ENCODE results near the gene MRFAP1.
A peak's percentile ranks its signal among the peaks of the same experiment; 100 is the strongest.

The MRFAP1 gene

DNA sequence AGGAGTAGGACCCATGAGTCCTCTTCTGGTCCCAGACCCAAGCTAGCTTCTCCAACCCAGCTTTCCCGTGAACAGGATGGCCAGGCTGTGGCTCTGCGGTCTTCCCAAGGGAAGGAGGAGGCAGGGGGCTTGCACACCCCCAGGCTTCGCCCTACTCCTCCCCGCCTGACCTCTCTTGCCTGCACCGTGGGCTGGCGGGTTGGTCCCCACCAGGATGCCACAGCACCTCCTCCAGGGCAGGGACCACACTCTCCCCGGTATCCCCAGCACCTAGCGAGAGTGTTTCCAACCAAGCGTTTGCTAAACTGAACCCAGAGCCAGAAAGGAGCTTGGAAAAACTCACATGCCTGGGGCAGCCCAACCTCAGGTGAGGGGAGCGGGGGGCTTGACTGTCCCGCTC lies 44.2 kb downstream of the MRFAP1 start:
- Histone ChIP-seq H3K27me3 (ENCODE audit: insufficient read depth, poor library complexity, severe bottlenecking) (no peaks in the 10 kb centered on the region), H3K4me3 (replicated peaks; ENCODE audit: insufficient read depth, low read length) (no peak overlapping the region), H3K27ac (replicated peaks) (peak overlapping the region; percentile 82)
- TF ChIP-seq, protein P1, sequence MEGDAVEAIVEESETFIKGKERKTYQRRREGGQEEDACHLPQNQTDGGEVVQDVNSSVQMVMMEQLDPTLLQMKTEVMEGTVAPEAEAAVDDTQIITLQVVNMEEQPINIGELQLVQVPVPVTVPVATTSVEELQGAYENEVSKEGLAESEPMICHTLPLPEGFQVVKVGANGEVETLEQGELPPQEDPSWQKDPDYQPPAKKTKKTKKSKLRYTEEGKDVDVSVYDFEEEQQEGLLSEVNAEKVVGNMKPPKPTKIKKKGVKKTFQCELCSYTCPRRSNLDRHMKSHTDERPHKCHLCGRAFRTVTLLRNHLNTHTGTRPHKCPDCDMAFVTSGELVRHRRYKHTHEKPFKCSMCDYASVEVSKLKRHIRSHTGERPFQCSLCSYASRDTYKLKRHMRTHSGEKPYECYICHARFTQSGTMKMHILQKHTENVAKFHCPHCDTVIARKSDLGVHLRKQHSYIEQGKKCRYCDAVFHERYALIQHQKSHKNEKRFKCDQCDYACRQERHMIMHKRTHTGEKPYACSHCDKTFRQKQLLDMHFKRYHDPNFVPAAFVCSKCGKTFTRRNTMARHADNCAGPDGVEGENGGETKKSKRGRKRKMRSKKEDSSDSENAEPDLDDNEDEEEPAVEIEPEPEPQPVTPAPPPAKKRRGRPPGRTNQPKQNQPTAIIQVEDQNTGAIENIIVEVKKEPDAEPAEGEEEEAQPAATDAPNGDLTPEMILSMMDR (IDR thresholded peaks at IDR 0.05; ENCODE audit: insufficient read depth, low read length), result no peak
- no peak for TF ChIP-seq GABPA (IDR thresholded peaks at IDR 0.05; ENCODE audit: low read depth)
- TF ChIP-seq, protein P2, sequence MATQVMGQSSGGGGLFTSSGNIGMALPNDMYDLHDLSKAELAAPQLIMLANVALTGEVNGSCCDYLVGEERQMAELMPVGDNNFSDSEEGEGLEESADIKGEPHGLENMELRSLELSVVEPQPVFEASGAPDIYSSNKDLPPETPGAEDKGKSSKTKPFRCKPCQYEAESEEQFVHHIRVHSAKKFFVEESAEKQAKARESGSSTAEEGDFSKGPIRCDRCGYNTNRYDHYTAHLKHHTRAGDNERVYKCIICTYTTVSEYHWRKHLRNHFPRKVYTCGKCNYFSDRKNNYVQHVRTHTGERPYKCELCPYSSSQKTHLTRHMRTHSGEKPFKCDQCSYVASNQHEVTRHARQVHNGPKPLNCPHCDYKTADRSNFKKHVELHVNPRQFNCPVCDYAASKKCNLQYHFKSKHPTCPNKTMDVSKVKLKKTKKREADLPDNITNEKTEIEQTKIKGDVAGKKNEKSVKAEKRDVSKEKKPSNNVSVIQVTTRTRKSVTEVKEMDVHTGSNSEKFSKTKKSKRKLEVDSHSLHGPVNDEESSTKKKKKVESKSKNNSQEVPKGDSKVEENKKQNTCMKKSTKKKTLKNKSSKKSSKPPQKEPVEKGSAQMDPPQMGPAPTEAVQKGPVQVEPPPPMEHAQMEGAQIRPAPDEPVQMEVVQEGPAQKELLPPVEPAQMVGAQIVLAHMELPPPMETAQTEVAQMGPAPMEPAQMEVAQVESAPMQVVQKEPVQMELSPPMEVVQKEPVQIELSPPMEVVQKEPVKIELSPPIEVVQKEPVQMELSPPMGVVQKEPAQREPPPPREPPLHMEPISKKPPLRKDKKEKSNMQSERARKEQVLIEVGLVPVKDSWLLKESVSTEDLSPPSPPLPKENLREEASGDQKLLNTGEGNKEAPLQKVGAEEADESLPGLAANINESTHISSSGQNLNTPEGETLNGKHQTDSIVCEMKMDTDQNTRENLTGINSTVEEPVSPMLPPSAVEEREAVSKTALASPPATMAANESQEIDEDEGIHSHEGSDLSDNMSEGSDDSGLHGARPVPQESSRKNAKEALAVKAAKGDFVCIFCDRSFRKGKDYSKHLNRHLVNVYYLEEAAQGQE (IDR thresholded peaks at IDR 0.05; ENCODE audit: insufficient replicate concordance, low read depth), result no peak
- TF ChIP-seq POLR2AphosphoS5 (IDR thresholded peaks at IDR 0.05; ENCODE audit: low read depth), result no peak
- no peak for TF ChIP-seq SPI1 (IDR thresholded peaks at IDR 0.05; ENCODE audit: borderline replicate concordance, low read depth)
- DNase-seq (ENCODE audit: low read depth in 1 of 2, low spot score in 1 of 2), result no peak

DNA sequence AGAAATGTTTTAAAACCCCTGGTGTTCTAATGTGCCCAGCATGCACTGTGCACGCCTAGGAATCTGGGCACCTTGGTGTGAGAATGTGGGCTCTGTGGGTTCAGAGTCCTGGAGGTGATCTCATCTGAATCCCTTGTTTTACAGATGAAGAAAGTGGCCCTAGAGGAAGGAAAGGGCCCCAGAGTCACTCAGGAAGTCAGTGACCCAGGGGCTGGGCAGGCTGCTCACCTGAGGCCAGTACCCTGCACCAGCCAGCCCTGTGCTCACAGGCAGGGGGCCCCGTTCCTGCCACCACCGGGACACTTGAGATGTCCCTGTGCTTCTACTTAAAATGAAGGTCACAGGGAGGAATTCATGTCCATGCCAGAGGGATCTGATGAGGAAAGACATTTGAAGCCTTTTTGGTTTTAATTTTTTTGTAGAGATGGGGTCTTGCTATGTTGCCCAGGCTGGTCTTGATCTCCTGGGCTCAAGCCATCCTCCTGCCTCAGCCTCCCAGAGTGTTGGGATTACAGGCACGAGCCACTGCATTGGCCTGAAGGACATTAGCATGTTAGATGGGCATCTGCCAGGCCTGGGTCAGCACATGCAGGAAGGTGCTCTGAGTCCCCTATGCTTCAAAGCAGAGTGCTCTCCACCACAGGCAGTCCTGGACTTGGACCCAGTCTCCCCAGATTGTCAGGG lies 45.8 kb downstream of the MRFAP1 start:
- TF ChIP-seq GABPA (IDR thresholded peaks at IDR 0.05; ENCODE audit: low read depth) (no peak), SPI1 (IDR thresholded peaks at IDR 0.05; ENCODE audit: borderline replicate concordance, low read depth) (no peak), POLR2AphosphoS5 (IDR thresholded peaks at IDR 0.05; ENCODE audit: low read depth) (no peak)
- TF ChIP-seq, protein P1 (IDR thresholded peaks at IDR 0.05; ENCODE audit: insufficient read depth, low read length), result no peak
- TF ChIP-seq, protein P2 (IDR thresholded peaks at IDR 0.05; ENCODE audit: insufficient replicate concordance, low read depth), result no peak

DNA sequence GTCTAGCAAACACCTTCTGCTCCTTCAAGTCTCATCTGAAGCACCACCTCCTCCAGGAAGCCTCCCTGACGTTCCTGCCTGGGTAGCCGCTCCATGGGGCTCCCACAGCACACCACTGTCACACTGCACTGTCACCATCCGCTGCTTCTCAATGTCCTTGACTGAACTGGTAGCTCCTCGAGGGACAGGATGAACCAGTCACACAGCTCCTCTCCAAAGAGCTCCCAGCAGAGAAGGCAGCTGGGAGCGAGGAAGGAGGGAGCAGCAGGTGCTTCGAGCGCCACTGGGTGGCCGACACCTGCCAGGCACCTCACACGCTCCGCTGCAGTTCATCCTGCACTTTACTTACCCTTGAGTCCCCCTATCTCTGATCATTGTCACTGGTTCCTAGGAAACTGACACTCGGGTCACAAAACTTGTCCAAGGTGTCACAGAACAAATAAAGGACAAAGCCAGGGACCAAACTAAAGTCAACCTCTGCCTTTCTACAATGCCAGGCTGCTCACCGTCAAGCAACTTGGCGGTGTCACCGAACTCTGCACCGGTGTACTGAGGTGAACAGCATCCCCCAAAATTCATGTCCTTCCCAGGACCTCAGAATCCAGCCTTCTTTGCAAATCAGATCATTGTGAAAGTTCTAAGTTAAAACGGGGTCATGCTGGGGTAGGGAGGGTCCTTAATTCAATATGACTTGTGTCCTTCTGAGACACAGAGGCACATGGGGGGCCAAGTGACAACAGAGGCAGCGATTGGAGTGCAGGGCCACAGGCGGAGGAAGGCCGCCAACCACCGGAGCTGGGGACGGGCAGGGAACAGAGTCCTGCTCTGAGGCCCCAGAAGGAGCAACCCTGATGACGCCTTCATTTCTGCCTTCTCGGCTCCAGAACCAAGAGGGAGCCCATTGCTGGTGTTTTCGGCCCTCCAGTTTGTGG lies 47.7 kb downstream of the MRFAP1 start:
- DNase-seq (ENCODE audit: low read depth in 1 of 2, low spot score in 1 of 2), result no peak
- H3K4me3 ChIP-seq (replicated peaks; ENCODE audit: insufficient read depth, low read length), result no peak overlapping the region
- peak overlapping the region; percentile 88 for H3K27ac ChIP-seq (replicated peaks)

More for the DNA sequence above, 45.8 kb downstream of the MRFAP1 start:
- H3K27ac ChIP-seq (replicated peaks), result peak overlapping the region; percentile 38
- H3K27me3 ChIP-seq (ENCODE audit: insufficient read depth, poor library complexity, severe bottlenecking), result no peaks in the 10 kb centered on the region
- DNase-seq (ENCODE audit: low read depth in 1 of 2, low spot score in 1 of 2), result no peak
- no peak overlapping the region for H3K4me3 ChIP-seq (replicated peaks; ENCODE audit: insufficient read depth, low read length)

DNA sequence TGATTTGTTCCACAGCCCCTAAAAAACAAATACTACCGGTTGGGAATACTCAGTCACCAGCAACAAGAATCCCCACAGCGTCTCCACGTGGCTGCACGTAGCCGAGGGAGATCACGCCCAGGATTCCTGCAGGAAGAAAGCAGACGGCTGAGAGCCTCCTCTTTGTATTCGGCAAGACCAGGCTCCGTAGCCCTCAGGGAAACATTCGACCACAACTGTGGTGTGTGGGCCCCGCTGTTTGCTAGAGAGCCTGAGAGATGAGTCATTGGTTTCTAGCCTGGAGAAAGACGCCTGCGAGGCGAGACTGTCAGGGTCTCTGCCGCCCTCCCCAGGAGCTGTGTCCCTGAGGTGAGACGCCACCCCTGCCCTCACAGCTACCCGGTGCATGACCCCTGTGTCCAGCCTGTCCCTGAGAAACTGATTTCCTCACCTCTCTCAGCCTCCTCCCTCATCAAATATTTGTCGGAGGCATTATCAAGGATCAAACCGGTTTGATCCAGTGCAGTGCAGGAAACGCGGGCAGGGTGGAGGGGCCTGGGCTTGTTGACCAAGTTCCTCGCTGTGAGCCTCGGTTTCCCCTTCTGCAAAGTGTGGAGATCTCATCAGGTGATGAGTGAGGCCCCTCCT lies 48.5 kb downstream of the MRFAP1 start:
- TF ChIP-seq, protein P1 (IDR thresholded peaks at IDR 0.05; ENCODE audit: insufficient read depth, low read length), result no peak
- TF ChIP-seq POLR2AphosphoS5 (IDR thresholded peaks at IDR 0.05; ENCODE audit: low read depth), result peak; percentile 60
- Histone ChIP-seq H3K27me3 (ENCODE audit: insufficient read depth, poor library complexity, severe bottlenecking) (no peaks in the 10 kb centered on the region), H3K27ac (replicated peaks) (peak overlapping the region; percentile 88), H3K4me3 (replicated peaks; ENCODE audit: insufficient read depth, low read length) (no peak overlapping the region)
- peak in 1 of 2 experiments; percentile 92 for DNase-seq (ENCODE audit: low read depth in 1 of 2, low spot score in 1 of 2)

More for the DNA sequence above, 47.7 kb downstream of the MRFAP1 start:
- TF ChIP-seq POLR2AphosphoS5 (IDR thresholded peaks at IDR 0.05; ENCODE audit: low read depth), result no peak
- TF ChIP-seq GABPA (IDR thresholded peaks at IDR 0.05; ENCODE audit: low read depth), result no peak
- H3K27me3 ChIP-seq (ENCODE audit: insufficient read depth, poor library complexity, severe bottlenecking), result no peaks in the 10 kb centered on the region

Measured in HL-60 (cell line).